Tibial nerve (tissue), 4 donors: ENCODE data around the gene ARID4B. TPM values are rescaled to one million over a fixed set of nuclear protein-coding genes. Genes with fewer than 3 reads are reported as not detected.

Experiments used
- small RNA-seq: library from RNA; depleted of rRNA; stranded (forward); fragments of <200 nt; gene quantifications from one replicate; pipeline ENCODE3, GENCODE V24; 2016
- total RNA-seq, 4 donors: library from RNA; depleted of rRNA; stranded (reverse); fragments of >200 nt; gene quantifications; one replicate each; pipeline ENCODE4 v1.1.0, GENCODE V29; 2016

The ARID4B gene
- total RNA-seq, 4 donors from 2014 or later = 41.6 to 58.8 (median 46.8) TPM

Small RNAs within 50 kb of the gene (small RNA-seq; reads per million reads assigned to genes)
- gene AL391994.1 (not detected), gene MIR4753 (not detected), gene SNORA14B (4.4 reads per million, percentile 82 among the genes with 10 or more reads in this experiment)

Other genes with a start within 250 kb of the ARID4B start
- gene TOMM20, start 199.3 kb downstream of the ARID4B start, total RNA-seq = 100 to 1,000 TPM in 1 of 4 donors, 10 to 100 TPM in 3; 57.6 to 105 (median 83.1) TPM
- gene RBM34, start 166.9 kb downstream of the ARID4B start, total RNA-seq = 10 to 100 TPM; 47.4 to 92.5 (median 51.2) TPM
- gene GGPS1, start 391 bp upstream of the ARID4B start, total RNA-seq = 10 to 100 TPM; 12.9 to 26.2 (median 15.7) TPM
- gene TBCE, start 39.2 kb upstream of the ARID4B start, total RNA-seq = 10 to 100 TPM; 19.3 to 33.9 (median 26.8) TPM
- 10 to 100 TPM; 17.0 to 27.3 (median 18.1) TPM for gene B3GALNT2, start 176.3 kb upstream of the ARID4B start, total RNA-seq